RWPE1 (cell line): ENCODE data around the gene COG3.

Experiments used
- CTCF ChIA-PET: fragments of 350-600 bp; sonication (Branson Sonifier 250); formaldehyde crosslinking; extraction: SDS; loops from one replicate; lab custom pipeline; 2021; lab: Yijun Ruan, JAX
- POLR2A ChIA-PET: fragments of 400-600 bp; formaldehyde crosslinking; extraction: SDS; loops from one replicate; lab custom pipeline; 2020; ENCODE audit warnings: antibody characterized with exemption; ENCODE audit not compliant: low non-redundant PET; lab: Yijun Ruan, JAX
- DNase-seq: peaks from one replicate; pipeline ENCODE4 v3.0.0; 2012; ENCODE audit warnings: low spot score
- H3K27ac ChIP-seq: fragments of 450-650 bp; 2 replicates; pipeline ENCODE4 v1.5.1; 2017
- CTCF ChIP-seq: fragments of 450-650 bp; conservative IDR thresholded peaks from 2 replicates; pipeline ENCODE4 v1.5.1; 2017; ENCODE audit warnings: low read depth, mild to moderate bottlenecking

Gene COG3

GRCh38 chr13:45544520-45544919 is 79.8 kb downstream of the COG3 start:
- no peak for DNase-seq
- H3K27ac ChIP-seq = no peak overlapping the region
- no peak for TF ChIP-seq CTCF
- CTCF ChIA-PET = interaction anchor here (0.6 kb wide), 1 partner anchor 15 kb away, joined by 3 read pairs; no protein-coding TSS in a partner anchor
- POLR2A ChIA-PET = no interaction called here

- POLR2A ChIA-PET = no interaction called here
- no peak overlapping the region for H3K27ac ChIP-seq
- no peak for TF ChIP-seq CTCF
- no peak for DNase-seq
- CTCF ChIA-PET = no interaction called here
Observed at GRCh38 chr13:45545686-45546409, 81.1 kb downstream of the COG3 start.

GRCh38 chr13:45546410-45546765 is 81.6 kb downstream of the COG3 start:
- DNase-seq = no peak
- ChIA-PET CTCF (interaction anchor here (0.6 kb wide), 1 partner anchor 29 kb away, joined by 3 read pairs; no protein-coding TSS in a partner anchor), POLR2A (no interaction called here)
- no peak overlapping the region for H3K27ac ChIP-seq
- TF ChIP-seq CTCF = no peak

GRCh38 chr13:45548281-45548680 is 83.5 kb downstream of the COG3 start:
- H3K27ac ChIP-seq = no peak overlapping the region
- DNase-seq = no peak
- ChIA-PET CTCF (interaction anchor here (0.6 kb wide), 1 partner anchor 596 kb away, joined by 3 read pairs; no protein-coding TSS in a partner anchor), POLR2A (no interaction called here)
- TF ChIP-seq CTCF = no peak

GRCh38 chr13:45554604-45555109 is 89.9 kb downstream of the COG3 start:
- DNase-seq = no peak
- CTCF ChIA-PET = interaction anchor here (0.6 kb wide), 1 partner anchor 64 kb away, joined by 3 read pairs; no protein-coding TSS in a partner anchor
- no peak for TF ChIP-seq CTCF

GRCh38 chr13:45564133-45564776 is 99.5 kb downstream of the COG3 start:
- ChIA-PET POLR2A (no interaction called here), CTCF (no interaction called here)
- no peak for TF ChIP-seq CTCF
- peak; percentile 29 for DNase-seq
- H3K27ac ChIP-seq = no peak overlapping the region

More at GRCh38 chr13:45554604-45555109, 89.9 kb downstream of the COG3 start:
- H3K27ac ChIP-seq = no peak overlapping the region
- POLR2A ChIA-PET = no interaction called here
